Heart right ventricle (tissue), 16 donors: ENCODE measurements around the gene CXCL3. TPM values are rescaled to one million over a fixed set of nuclear protein-coding genes. Genes with fewer than 3 reads are reported as not detected.

Experiments used
- ATAC-seq, 8 donors: fragments of 200-7000 bp; cut with Tn5 transposase; one replicate each; pipeline ENCODE4 v1.9.1; 2020; ENCODE audit warnings: mild to moderate bottlenecking in 8 of 8, moderate library complexity in 8 of 8, moderate number of reproducible peaks in 1 of 8
- DNase-seq, 2 donors: peaks; one replicate each; pipeline ENCODE4 v3.0.0-alpha.2; 2020
- H3K27ac ChIP-seq, 10 donors: fragments of 200-600 bp; sonication (generic) in 2 of 10; one replicate each; pipeline versions ENCODE4 v1.5.0 to v1.8.0; 2020 to 2022; ENCODE audit warnings: mild to moderate bottlenecking in 3 of 10
- H3K27me3 ChIP-seq, 7 donors: fragments of 200-600 bp; one replicate each; pipeline ENCODE4 v1.8.0; 2021 to 2022; ENCODE audit warnings: mild to moderate bottlenecking in 2 of 7
- H3K36me3 ChIP-seq, 9 donors: fragments of 200-600 bp; sonication (generic) in 1 of 9; one replicate each; pipeline versions ENCODE4 v1.5.0 to v1.8.0; 2020 to 2022; ENCODE audit warnings: mild to moderate bottlenecking in 2 of 9
- H3K4me1 ChIP-seq, 9 donors: fragments of 200-600 bp; sonication (generic) in 1 of 9; one replicate each; pipeline versions ENCODE4 v1.5.0 to v1.8.0; 2020 to 2022; ENCODE audit warnings: mild to moderate bottlenecking in 4 of 9
- H3K4me3 ChIP-seq, 10 donors: fragments of 200-600 bp; sonication (generic) in 2 of 10; one replicate each; pipeline versions ENCODE4 v1.5.0 to v1.8.0; 2020 to 2022; ENCODE audit warnings: mild to moderate bottlenecking in 7 of 10, moderate library complexity in 2 of 10
- H3K9me3 ChIP-seq, 11 donors: fragments of 200-600 bp in 10 of 11; sonication (generic) in 2 of 11; one replicate each; pipeline versions ENCODE4 v1.5.0 to v1.8.0; 2013 to 2022; ENCODE audit warnings: mild to moderate bottlenecking in 2 of 11, control low read depth in 1 of 11, moderate library complexity in 1 of 11
- CTCF ChIP-seq, 9 donors: fragments of 200-600 bp; sonication (generic) in 2 of 9; IDR thresholded peaks; one replicate each; pipeline versions ENCODE4 v1.5.0 to v1.8.0; 2021 to 2022; ENCODE audit warnings: antibody characterized with exemption in 9 of 9, mild to moderate bottlenecking in 5 of 9, moderate library complexity in 1 of 9
- WGBS, 2 donors: extraction: QIAGEN DNeasy Blood & Tissue Kit; methylation state at CpG; one replicate each; pipeline ENCODE4 v1.1.7; 2013; ENCODE audit warnings: inconsistent platforms in 1 of 2; 5-methylcytosine and 5-hydroxymethylcytosine counted together
- intact Hi-C, 10 donors: fragments of 100-400 bp; cut with DNase I; formaldehyde crosslinking; loops; one replicate each; pipeline versions ENCODE4 v1.11.1 to v1.14.2; 2022
- polyA plus RNA-seq, 2 donors: library from polyadenylated mRNA; stranded (reverse); fragments of 200-250 nt; gene quantifications; one replicate each; pipeline ENCODE4 v1.2.3, GENCODE V29; 2013
- total RNA-seq, 10 donors: library from RNA; stranded (reverse); fragmentation: NEBNext Ultra II Directional in 3 of 10; extraction: Animal tissue kit (Norgen Biotek cat#: 25700) in 3 of 10; gene quantifications; one replicate each; pipeline versions ENCODE4 v1.2.1 to v1.2.4, GENCODE V29; 2021 to 2023
- donor health status: Arrhythmogenic right ventricular cardiomyopathy.
- donor health status: ischemic (EF 13 %, LVEDD 7.1; RV severe dilation, severe dysfunction).
- donor health status: healthy with polysubstance abuse.
- donor health status: DM: no; HTN: yes; CAD: no.
- donor health status: DM: no; HTN: no; CAD: no.
- donor health status: ischemic (EF 25% LVEDD 6.9; RV normal size, moderate dysfunction).
- donor health status: ischemic (EF 25% LVEDD 5.7; RV mildly dilated, moderate dysfunction).
- donor health status: healthy.
- donor health status: DM: yes; HTN: yes; CAD: no.
- donor health status: Ischemic cardiomyopathy.
- donor health status: ischemic (EF 35%, LVEDD 5.7; RV mildly dilated, moderate dysfunction).
- donor health status: nonischemic (EF 11% LVEDD 7.7; RV severe dilation, severe dysfunction).
- donor health status: DM: yes; HTN: yes; CAD: no.
- donor health status: PGD.
- donor health status: ischemic (EF 29% LVEDD 5.4; RV normal size, mild dysfunction).
- donor health status: nonischemic (EF 23%, LVEDD 6.1; RV moderate dilation, normal function).

Gene CXCL3
- total and polyA plus RNA-seq, 12 donors: 0.24 to 5.1 (median 1.4) TPM; not detected in 1

- H3K27me3 ChIP-seq: no peaks in the 10 kb centered on the region
- no peaks in the 10 kb centered on the region for H3K9me3 ChIP-seq
- WGBS, 2 donors: 67 to 82% methylated on average over 2 of the region's 2 CpGs
- no peak overlapping the region for H3K4me3 ChIP-seq
- H3K27ac ChIP-seq: no peak overlapping the region
- DNase-seq (no peak), ATAC-seq (no peak)
- no peak for TF ChIP-seq CTCF (IDR thresholded peaks at IDR 0.05)
- H3K4me1 ChIP-seq: peaks cover 0 to 2% (median 0%) of the 10 kb centered on the region in 9 donors
- intact Hi-C loops: no loop called here
- H3K36me3 ChIP-seq: no peaks in the 10 kb centered on the region
Observed at GRCh38 chr4:74013264-74013663, 25.2 kb downstream of the CXCL3 start.

GRCh38 chr4:74012130-74012529, 26.4 kb downstream of the CXCL3 start:
- Histone ChIP-seq H3K9me3 (no peaks in the 10 kb centered on the region), H3K4me1 (no peaks in the 10 kb centered on the region), H3K27me3 (no peaks in the 10 kb centered on the region), H3K36me3 (no peaks in the 10 kb centered on the region), H3K4me3 (no peak overlapping the region), H3K27ac (no peak overlapping the region)
- DNase-seq (no peak), ATAC-seq (no peak)
- no peak for TF ChIP-seq CTCF (IDR thresholded peaks at IDR 0.05)
- WGBS, 2 donors: 80 to 88% methylated on average over 4 of the region's 4 CpGs
- intact Hi-C loops: no loop called here

- H3K9me3 ChIP-seq: no peaks in the 10 kb centered on the region
- no peaks in the 10 kb centered on the region for H3K27me3 ChIP-seq
- no peak overlapping the region for H3K4me3 ChIP-seq
- H3K36me3 ChIP-seq: no peaks in the 10 kb centered on the region
- ATAC-seq: no peak
- no peak for DNase-seq
- no peak for TF ChIP-seq CTCF (IDR thresholded peaks at IDR 0.05)
- H3K27ac ChIP-seq: no peak overlapping the region
- peaks cover 0 to 12% (median 0%) of the 10 kb centered on the region in 9 donors for H3K4me1 ChIP-seq
- intact Hi-C loops: loop anchor here in 1 of 10 donors (10.0 kb wide), 1 partner anchor 125 kb away; no protein-coding TSS in a partner anchor
- 91 to 94% methylated on average over 3 of the region's 3 CpGs for WGBS, 2 donors
Observed at GRCh38 chr4:74009307-74009706, 29.2 kb downstream of the CXCL3 start.

GRCh38 chr4:74006009-74006476, 32.4 kb downstream of the CXCL3 start:
- no peak for ATAC-seq
- TF ChIP-seq CTCF (IDR thresholded peaks at IDR 0.05): no peak
- no peak for DNase-seq
- no peak overlapping the region for H3K27ac ChIP-seq
- WGBS, 2 donors: 70 to 71% methylated on average over 2 of the region's 2 CpGs
- no peaks in the 10 kb centered on the region for H3K9me3 ChIP-seq
- no peaks in the 10 kb centered on the region for H3K36me3 ChIP-seq
- no peaks in the 10 kb centered on the region for H3K27me3 ChIP-seq
- intact Hi-C loops: loop anchor here in 1 of 10 donors (10.0 kb wide), 1 partner anchor 129 kb away; no protein-coding TSS in a partner anchor
- H3K4me1 ChIP-seq: peaks cover 0 to 12% (median 0%) of the 10 kb centered on the region in 9 donors
- H3K4me3 ChIP-seq: no peak overlapping the region
